Measurements from ENCODE around the gene FAM168B.

The FAM168B gene

GRCh38 chr2:131010566-131010965 lies 82.7 kb downstream of the FAM168B start:
- WGBS, 2 experiments (ENCODE audit: insufficient coverage in 2 of 2): 93 to 100% methylated on average over 4 of the region's 4 CpGs
- Histone ChIP-seq H3K9me3 (ENCODE audit: control insufficient read depth, low read length) (no peaks in the 10 kb centered on the region), H3K36me3 (ENCODE audit: control insufficient read depth, insufficient read depth, low read length) (no peaks in the 10 kb centered on the region), H3K27ac (ENCODE audit: low read depth, low read length, severe bottlenecking) (no peak overlapping the region), H3K4me3 (ENCODE audit: extremely low read depth, insufficient read depth, low read length, poor library complexity, severe bottlenecking) (no peak overlapping the region), H3K4me1 (ENCODE audit: control insufficient read depth, insufficient read depth, low read length, poor library complexity, severe bottlenecking) (no peaks in the 10 kb centered on the region)

- H3K27ac ChIP-seq (ENCODE audit: low read depth, low read length, severe bottlenecking): no peak overlapping the region
- no peaks in the 10 kb centered on the region for H3K9me3 ChIP-seq (ENCODE audit: control insufficient read depth, low read length)
- WGBS, 2 experiments (ENCODE audit: insufficient coverage in 2 of 2): 60 to 95% methylated on average over 2 to 3 of the region's 6 CpGs
- no peaks in the 10 kb centered on the region for H3K4me1 ChIP-seq (ENCODE audit: control insufficient read depth, insufficient read depth, low read length, poor library complexity, severe bottlenecking)
- no peaks in the 10 kb centered on the region for H3K36me3 ChIP-seq (ENCODE audit: control insufficient read depth, insufficient read depth, low read length)
- no peak overlapping the region for H3K4me3 ChIP-seq (ENCODE audit: extremely low read depth, insufficient read depth, low read length, poor library complexity, severe bottlenecking)
Measured at GRCh38 chr2:131009713-131010475, 83.4 kb downstream of the FAM168B start.

- Histone ChIP-seq H3K4me3 (ENCODE audit: extremely low read depth, insufficient read depth, low read length, poor library complexity, severe bottlenecking) (no peak overlapping the region), H3K36me3 (ENCODE audit: control insufficient read depth, insufficient read depth, low read length) (no peaks in the 10 kb centered on the region), H3K27ac (ENCODE audit: low read depth, low read length, severe bottlenecking) (no peak overlapping the region), H3K4me1 (ENCODE audit: control insufficient read depth, insufficient read depth, low read length, poor library complexity, severe bottlenecking) (no peaks in the 10 kb centered on the region), H3K9me3 (ENCODE audit: control insufficient read depth, low read length) (no peaks in the 10 kb centered on the region)
- WGBS, 2 experiments (ENCODE audit: insufficient coverage in 2 of 2): no CpG with 5 or more reads among the region's 1 CpG
Measured at GRCh38 chr2:131008967-131009366, 84.3 kb downstream of the FAM168B start.

GRCh38 chr2:131006561-131006960 lies 86.7 kb downstream of the FAM168B start:
- Histone ChIP-seq H3K27ac (ENCODE audit: low read depth, low read length, severe bottlenecking) (no peak overlapping the region), H3K9me3 (ENCODE audit: control insufficient read depth, low read length) (no peaks in the 10 kb centered on the region), H3K4me1 (ENCODE audit: control insufficient read depth, insufficient read depth, low read length, poor library complexity, severe bottlenecking) (no peaks in the 10 kb centered on the region), H3K4me3 (ENCODE audit: extremely low read depth, insufficient read depth, low read length, poor library complexity, severe bottlenecking) (no peak overlapping the region), H3K36me3 (ENCODE audit: control insufficient read depth, insufficient read depth, low read length) (no peaks in the 10 kb centered on the region)
- 83 to 100% methylated on average over 1 of the region's 2 CpGs for WGBS, 2 experiments (ENCODE audit: insufficient coverage in 2 of 2)

- 89 to 90% methylated on average over 10 to 12 of the region's 16 CpGs for WGBS, 2 experiments (ENCODE audit: insufficient coverage in 2 of 2)
- no peak overlapping the region for H3K27ac ChIP-seq (ENCODE audit: low read depth, low read length, severe bottlenecking)
- no peak overlapping the region for H3K4me3 ChIP-seq (ENCODE audit: extremely low read depth, insufficient read depth, low read length, poor library complexity, severe bottlenecking)
- no peaks in the 10 kb centered on the region for H3K9me3 ChIP-seq (ENCODE audit: control insufficient read depth, low read length)
- no peaks in the 10 kb centered on the region for H3K36me3 ChIP-seq (ENCODE audit: control insufficient read depth, insufficient read depth, low read length)
- H3K4me1 ChIP-seq (ENCODE audit: control insufficient read depth, insufficient read depth, low read length, poor library complexity, severe bottlenecking): no peaks in the 10 kb centered on the region
Measured at GRCh38 chr2:131005216-131005935, 87.9 kb downstream of the FAM168B start.

GRCh38 chr2:131004446-131005209 lies 88.6 kb downstream of the FAM168B start:
- Histone ChIP-seq H3K4me1 (ENCODE audit: control insufficient read depth, insufficient read depth, low read length, poor library complexity, severe bottlenecking) (no peaks in the 10 kb centered on the region), H3K36me3 (ENCODE audit: control insufficient read depth, insufficient read depth, low read length) (no peaks in the 10 kb centered on the region), H3K4me3 (ENCODE audit: extremely low read depth, insufficient read depth, low read length, poor library complexity, severe bottlenecking) (no peak overlapping the region), H3K9me3 (ENCODE audit: control insufficient read depth, low read length) (no peaks in the 10 kb centered on the region), H3K27ac (ENCODE audit: low read depth, low read length, severe bottlenecking) (no peak overlapping the region)
- 92 to 98% methylated on average over 3 to 9 of the region's 11 CpGs for WGBS, 2 experiments (ENCODE audit: insufficient coverage in 2 of 2)

GRCh38 chr2:130998561-130998960 lies 94.7 kb downstream of the FAM168B start:
- H3K4me3 ChIP-seq (ENCODE audit: extremely low read depth, insufficient read depth, low read length, poor library complexity, severe bottlenecking): no peak overlapping the region
- no peak overlapping the region for H3K27ac ChIP-seq (ENCODE audit: low read depth, low read length, severe bottlenecking)
- WGBS, 2 experiments (ENCODE audit: insufficient coverage in 2 of 2): 71 to 84% methylated on average over 3 to 4 of the region's 6 CpGs
- no peaks in the 10 kb centered on the region for H3K4me1 ChIP-seq (ENCODE audit: control insufficient read depth, insufficient read depth, low read length, poor library complexity, severe bottlenecking)
- H3K36me3 ChIP-seq (ENCODE audit: control insufficient read depth, insufficient read depth, low read length): no peaks in the 10 kb centered on the region
- no peaks in the 10 kb centered on the region for H3K9me3 ChIP-seq (ENCODE audit: control insufficient read depth, low read length)

Data from mesodermal cell (in vitro differentiated cells).